A673 (cell line): Measurements from ENCODE around the gene UQCRH. TPM values are rescaled to one million over a fixed set of nuclear protein-coding genes. Genes with fewer than 3 reads are reported as not detected.

Experiments used
- Bru-seq: library from RNA; stranded (reverse); fragments of 400-500 nt; gene quantifications from one replicate; lab custom pipeline; 2021; lab: Mats Ljungman, UMichigan
- BruChase-seq, 2 experiments: library from RNA; stranded (reverse); fragments of 400-500 nt; gene quantifications; one replicate each; lab custom pipeline; 2021; lab: Mats Ljungman, UMichigan
- BruUV-seq: library from RNA; stranded (reverse); fragments of 400-500 nt; replicated peaks from 2 replicates; lab custom pipeline; 2021; lab: Mats Ljungman, UMichigan
- CTCF ChIA-PET: fragments of 300-600 bp; sonication (Branson Sonifier 250); formaldehyde crosslinking; loops from one replicate; lab custom pipeline; 2022; ENCODE audit warnings: antibody characterized with exemption; lab: Charles Lee
- POLR2A ChIA-PET: fragments of 300-600 bp; sonication (Branson Sonifier 250); formaldehyde crosslinking; loops from one replicate; lab custom pipeline; 2022; ENCODE audit warnings: antibody characterized with exemption; ENCODE audit not compliant: low non-redundant PET; lab: Charles Lee
- DNase-seq: peaks from one replicate; pipeline ENCODE4 v3.0.0-alpha.2; 2015; ENCODE audit warnings: low spot score
- H3K27ac ChIP-seq: fragments of 200-600 bp; sonication (generic); 2 replicates; pipeline ENCODE4 v1.5.1; 2016; ENCODE audit warnings: mixed run types, low read depth, mild to moderate bottlenecking, mixed read lengths, antibody characterized with exemption, low read length; ENCODE audit not compliant: poor library complexity, severe bottlenecking
- H3K27me3 ChIP-seq: fragments of 200-600 bp; sonication (generic); replicated peaks from 2 replicates; pipeline ENCODE4 v1.6.1; 2017; ENCODE audit warnings: mixed run types, low read depth, mild to moderate bottlenecking, mixed read lengths, antibody characterized with exemption, low read length; ENCODE audit not compliant: insufficient read depth, poor library complexity
- H3K36me3 ChIP-seq: fragments of 200-600 bp; sonication (generic); 2 replicates; pipeline ENCODE4 v1.6.1; 2016; ENCODE audit warnings: mixed run types, mild to moderate bottlenecking, mixed read lengths, antibody characterized with exemption, low read length; ENCODE audit not compliant: insufficient read depth, poor library complexity, severe bottlenecking
- H3K4me1 ChIP-seq: fragments of 200-600 bp; sonication (generic); 2 replicates; pipeline ENCODE4 v1.6.1; 2017; ENCODE audit warnings: mixed run types, mild to moderate bottlenecking, mixed read lengths, antibody characterized with exemption, low read length; ENCODE audit not compliant: insufficient read depth, poor library complexity, severe bottlenecking
- H3K4me3 ChIP-seq: fragments of 200-600 bp; sonication (generic); 2 replicates; pipeline ENCODE4 v1.5.1; 2016; ENCODE audit warnings: low read depth, mixed run types, mild to moderate bottlenecking, mixed read lengths, low read length; ENCODE audit not compliant: poor library complexity, severe bottlenecking
- H3K9me3 ChIP-seq: fragments of 200-600 bp; sonication (generic); 2 replicates; pipeline ENCODE4 v1.6.1; 2016; ENCODE audit warnings: mixed run types, low read depth, mild to moderate bottlenecking, mixed read lengths, antibody characterized with exemption, low read length; ENCODE audit not compliant: poor library complexity, severe bottlenecking
- CTCF ChIP-seq: fragments of 300-800, 200-600 bp; sonication (generic); conservative IDR thresholded peaks from 2 replicates; pipeline ENCODE4 v1.5.1; 2017; ENCODE audit warnings: low read depth, mild to moderate bottlenecking, antibody characterized with exemption, low read length, moderate library complexity, mixed read lengths
- EZH2 ChIP-seq: fragments of 200-600 bp; sonication (generic); IDR thresholded peaks from 2 replicates; pipeline ENCODE4 v1.6.1; 2017; ENCODE audit warnings: borderline replicate concordance, low read depth, mild to moderate bottlenecking, mixed read lengths, antibody characterized with exemption, low read length; ENCODE audit not compliant: poor library complexity, severe bottlenecking
- intact Hi-C: fragments of 100-400 bp; cut with micrococcal nuclease; formaldehyde crosslinking; loops from one replicate; pipeline ENCODE4 v1.10.0; 2022; ENCODE audit not compliant: unreplicated experiment
- long read RNA-seq: library from polyadenylated mRNA; stranded (forward); transcript quantifications from one replicate; pipeline ENCODE4 v2.0.0, GENCODE V29; 2022
- total RNA-seq: library from RNA; stranded (reverse); gene quantifications from 2 replicates; pipeline ENCODE4 v1.2.3, GENCODE V29; 2021

Gene UQCRH
- 527 and 567 TPM in 2 replicates for total RNA-seq
- Bru-seq, nascent RNA, result percentile 96 among the genes with signal in this experiment
- BruChase-seq, experiment 1, labeled RNA remaining after a 2-hour chase, result percentile 94 among the genes with signal in this experiment
- percentile 95 among the genes with signal in this experiment for BruChase-seq, experiment 2, labeled RNA remaining after a 6-hour chase
- long read RNA-seq, transcript UQCRH-205 (5 exons, 674 nt), result minor isoform, 13 of 390 reads
- long read RNA-seq, transcript UQCRH-201 (4 exons, 604 nt), result major isoform, 353 of 390 reads
- long read RNA-seq, partial matches to known transcripts, result 4 of 390 reads
- long read RNA-seq, other reads (novel, unspliced or antisense), result 16 of 390 reads

GRCh38 chr1:46303038-46303871, at the start of gene UQCRH, which contains the start of gene LRRC41:
Gene UQCRH, plus strand, starts transcription at chr1:46303698. Its CDS starts 69 bp downstream, at chr1:46303767.
Gene LRRC41, minus strand, starts transcription at chr1:46303616. Its CDS starts 294 bp downstream, at chr1:46303322.
- peak within 1 kb of the TSS; percentile 62 for H3K4me3 ChIP-seq
- peaks cover 25% of the 10 kb centered on the region for H3K4me1 ChIP-seq
- BruUV-seq, result no TSS peak
- peak within 1 kb of the TSS; percentile 97 for H3K27ac ChIP-seq
- ChIA-PET CTCF (no interaction called here), POLR2A (no interaction called here)
- peak; percentile 96 for DNase-seq
- TF ChIP-seq EZH2 (no peak), CTCF (0 out of 2 replicates have a peak, but pooled peaks have one; percentile 24)
- intact Hi-C loops, result loop anchor here (2.0 kb wide), 1 partner anchor 38 kb away; the partner anchor contains the start of gene NSUN4
- H3K36me3 ChIP-seq, result peaks cover 12% of the 10 kb centered on the region
- H3K9me3 ChIP-seq, result no peaks in the 10 kb centered on the region
- H3K27me3 ChIP-seq, result no peaks in the 10 kb centered on the region

- Histone ChIP-seq H3K27me3 (no peaks in the 10 kb centered on the region), H3K36me3 (peaks cover 72% of the 10 kb centered on the region), H3K27ac (no peak overlapping the region), H3K4me3 (no peak overlapping the region), H3K9me3 (no peaks in the 10 kb centered on the region), H3K4me1 (no peaks in the 10 kb centered on the region)
- ChIA-PET POLR2A (no interaction called here), CTCF (no interaction called here)
- BruUV-seq, result no TSS peak
- intact Hi-C loops, result no loop called here
- no peak for TF ChIP-seq EZH2
- TF ChIP-seq CTCF, result no peak
- DNase-seq, result no peak
These were observed 48.8 kb upstream of the UQCRH start for GRCh38 chr1:46254668-46255067.

- BruUV-seq, result no TSS peak
- no peaks in the 10 kb centered on the region for H3K9me3 ChIP-seq
- no peaks in the 10 kb centered on the region for H3K27me3 ChIP-seq
- POLR2A ChIA-PET, result no interaction called here
- H3K4me1 ChIP-seq, result no peaks in the 10 kb centered on the region
- no peak for TF ChIP-seq CTCF
- no peak for TF ChIP-seq EZH2
- H3K27ac ChIP-seq, result no peak overlapping the region
- no peak for DNase-seq
- H3K36me3 ChIP-seq, result peaks cover 75% of the 10 kb centered on the region
- H3K4me3 ChIP-seq, result no peak overlapping the region
- CTCF ChIA-PET, result no interaction called here
- intact Hi-C loops, result no loop called here
These were observed 47.0 kb upstream of the UQCRH start for GRCh38 chr1:46256523-46256922.
